ENCODE results near the gene GPBP1L1.

DNA sequence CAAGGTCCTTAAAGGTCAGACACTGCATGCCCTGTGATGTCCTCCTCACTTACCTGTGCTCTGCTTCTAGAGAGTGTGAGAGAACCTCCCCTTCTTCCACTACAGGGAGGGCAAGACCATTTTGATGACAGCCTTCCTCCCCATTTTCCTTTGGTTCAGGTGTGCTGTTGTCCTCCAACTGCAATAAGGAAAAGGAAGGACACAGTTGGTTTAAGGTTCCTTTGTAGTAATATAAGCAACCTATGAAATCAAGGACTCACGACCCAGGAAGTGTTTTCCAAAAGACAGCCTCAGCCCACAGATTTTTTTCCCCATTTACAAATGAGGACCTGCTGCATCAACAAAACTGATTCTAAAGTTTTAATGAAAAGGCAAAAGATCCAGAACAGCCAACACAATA, 55.9 kb downstream of the GPBP1L1 start:
- TF ChIP-seq, protein P1, sequence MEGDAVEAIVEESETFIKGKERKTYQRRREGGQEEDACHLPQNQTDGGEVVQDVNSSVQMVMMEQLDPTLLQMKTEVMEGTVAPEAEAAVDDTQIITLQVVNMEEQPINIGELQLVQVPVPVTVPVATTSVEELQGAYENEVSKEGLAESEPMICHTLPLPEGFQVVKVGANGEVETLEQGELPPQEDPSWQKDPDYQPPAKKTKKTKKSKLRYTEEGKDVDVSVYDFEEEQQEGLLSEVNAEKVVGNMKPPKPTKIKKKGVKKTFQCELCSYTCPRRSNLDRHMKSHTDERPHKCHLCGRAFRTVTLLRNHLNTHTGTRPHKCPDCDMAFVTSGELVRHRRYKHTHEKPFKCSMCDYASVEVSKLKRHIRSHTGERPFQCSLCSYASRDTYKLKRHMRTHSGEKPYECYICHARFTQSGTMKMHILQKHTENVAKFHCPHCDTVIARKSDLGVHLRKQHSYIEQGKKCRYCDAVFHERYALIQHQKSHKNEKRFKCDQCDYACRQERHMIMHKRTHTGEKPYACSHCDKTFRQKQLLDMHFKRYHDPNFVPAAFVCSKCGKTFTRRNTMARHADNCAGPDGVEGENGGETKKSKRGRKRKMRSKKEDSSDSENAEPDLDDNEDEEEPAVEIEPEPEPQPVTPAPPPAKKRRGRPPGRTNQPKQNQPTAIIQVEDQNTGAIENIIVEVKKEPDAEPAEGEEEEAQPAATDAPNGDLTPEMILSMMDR (IDR thresholded peaks at IDR 0.05), result no peak
- no peak for TF ChIP-seq POLR2A (IDR thresholded peaks at IDR 0.05)
